Stimulated activated CD4-positive, alpha-beta T cell treated with anti-CD3 and anti-CD28 coated beads, Interleukin-1b, Interleukin-23, amount 100 ng/mL, for 24 hours (primary cell): ENCODE data around the gene C19orf33.

Source experiments
- DNase-seq, 4 experiments: peaks; one replicate each; pipeline ENCODE4 v3.0.0-alpha.2; 2020; ENCODE audit warnings: low read depth in 4 of 4, low spot score in 1 of 4

C19orf33 gene

DNA sequence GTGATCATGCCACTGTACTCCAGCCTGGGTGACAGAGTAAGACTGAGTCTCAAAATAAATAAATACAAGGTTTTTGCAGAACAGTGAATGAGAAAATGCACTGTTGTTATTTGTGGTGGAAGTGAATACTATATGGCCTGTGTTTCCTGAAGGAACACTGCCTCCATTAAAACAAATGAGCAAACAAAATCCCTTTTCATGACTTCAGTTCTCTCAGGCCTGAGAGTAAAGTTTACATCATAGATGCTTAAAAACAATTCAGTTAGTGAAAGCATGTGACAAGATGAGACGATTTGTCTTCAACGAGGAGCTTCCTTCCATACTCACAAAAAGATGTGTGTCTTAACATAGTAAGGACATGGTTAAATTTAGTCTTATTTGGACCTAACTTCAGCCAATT, 25.3 kb upstream of the C19orf33 start:
- no peak for DNase-seq

DNA sequence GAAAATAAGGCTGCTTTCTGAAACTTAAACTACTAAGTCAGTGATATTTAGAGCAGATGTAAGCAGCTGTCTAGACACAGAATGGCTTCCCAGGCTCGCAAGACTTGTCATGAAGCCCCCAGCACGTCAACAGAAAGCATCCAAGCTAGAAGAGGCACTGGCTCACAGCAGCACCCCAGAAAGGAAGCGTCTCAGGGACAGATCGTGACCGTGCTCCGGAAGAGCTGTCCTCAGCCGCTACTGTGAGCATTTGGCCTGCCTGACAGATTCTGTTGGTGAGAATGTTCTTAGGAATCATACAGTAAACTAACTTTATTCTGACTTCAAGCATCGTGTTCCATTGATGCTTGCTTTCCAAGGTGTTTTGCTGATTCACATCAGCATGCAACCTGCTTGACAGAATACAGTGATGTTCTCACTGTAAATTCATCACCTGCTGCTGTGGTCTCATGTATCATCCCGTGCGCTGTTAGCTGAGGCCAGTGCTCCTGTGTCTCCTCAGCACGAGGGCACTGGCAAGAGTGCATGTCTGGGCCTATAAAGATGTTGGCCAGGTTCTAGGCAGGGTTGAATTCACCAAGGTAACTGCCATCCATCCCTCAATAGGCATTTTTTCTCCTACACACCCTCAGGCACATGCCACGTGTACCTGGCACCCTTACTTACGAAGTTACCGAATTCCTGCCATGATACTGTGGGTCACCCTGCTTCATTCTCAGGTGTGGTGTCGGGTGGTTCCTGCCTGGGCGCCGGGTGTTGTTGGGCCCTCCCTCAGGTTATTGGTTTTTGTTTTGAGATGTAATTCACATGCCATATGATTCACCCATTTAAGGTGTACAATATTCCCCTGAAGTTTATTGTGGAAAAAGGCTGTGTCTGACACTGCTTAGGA, 23.8 kb upstream of the C19orf33 start:
- no peak for DNase-seq

DNA sequence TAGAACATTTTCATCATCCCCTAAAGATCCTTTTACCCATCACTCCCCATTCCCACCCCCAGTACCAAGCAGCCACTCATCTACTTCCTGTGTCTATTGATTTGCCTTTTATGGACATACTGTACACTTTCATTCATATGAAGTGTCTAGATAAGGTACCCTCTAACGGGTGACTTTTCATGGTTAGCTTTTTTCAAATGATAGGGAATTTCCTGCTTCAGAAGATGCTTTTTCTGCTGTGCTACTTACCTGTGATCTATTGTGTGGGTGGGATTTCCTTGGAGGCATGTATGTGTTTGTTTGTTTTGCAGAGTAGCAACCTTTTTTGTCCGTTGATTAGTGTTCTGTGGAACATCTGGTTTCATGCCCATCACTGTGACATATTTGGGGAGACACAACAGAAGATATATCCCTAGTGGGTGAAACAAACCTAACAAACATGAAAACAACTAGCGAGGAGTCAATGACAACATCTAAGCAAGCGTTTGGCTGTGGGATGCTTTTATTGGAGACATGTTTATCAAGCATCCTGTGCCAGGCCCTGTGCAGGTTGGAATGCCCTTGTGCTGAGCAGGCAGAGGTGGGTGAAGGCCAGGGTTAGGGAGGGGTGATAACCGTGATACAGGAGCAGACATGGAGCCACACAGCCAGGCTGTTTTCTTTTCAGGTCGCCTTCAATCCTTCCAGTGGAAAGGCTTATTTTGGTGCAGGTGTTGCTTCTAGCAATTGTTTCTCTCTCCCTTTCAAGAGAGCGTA, 22.1 kb upstream of the C19orf33 start:
- no peak for DNase-seq

DNA sequence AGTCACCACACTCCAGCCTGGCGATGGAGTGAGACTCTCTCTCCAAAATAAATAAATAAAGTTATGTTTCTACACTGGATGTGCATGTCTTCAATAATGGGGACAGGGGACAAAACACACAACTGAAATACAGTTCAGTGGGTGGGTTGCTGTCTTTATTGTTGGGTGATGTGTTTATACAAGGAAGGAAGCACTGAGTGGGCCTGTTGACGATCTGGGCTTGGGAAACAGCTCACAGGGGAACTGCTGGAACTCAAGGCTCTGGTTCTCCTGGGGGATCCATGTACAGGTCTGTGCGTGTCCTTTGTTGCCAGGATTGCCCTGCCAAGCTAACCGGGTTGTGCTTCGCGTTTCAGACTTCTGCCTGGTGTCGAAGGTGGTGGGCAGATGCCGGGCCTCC, 20.8 kb upstream of the C19orf33 start:
- DNase-seq, result no peak

DNA sequence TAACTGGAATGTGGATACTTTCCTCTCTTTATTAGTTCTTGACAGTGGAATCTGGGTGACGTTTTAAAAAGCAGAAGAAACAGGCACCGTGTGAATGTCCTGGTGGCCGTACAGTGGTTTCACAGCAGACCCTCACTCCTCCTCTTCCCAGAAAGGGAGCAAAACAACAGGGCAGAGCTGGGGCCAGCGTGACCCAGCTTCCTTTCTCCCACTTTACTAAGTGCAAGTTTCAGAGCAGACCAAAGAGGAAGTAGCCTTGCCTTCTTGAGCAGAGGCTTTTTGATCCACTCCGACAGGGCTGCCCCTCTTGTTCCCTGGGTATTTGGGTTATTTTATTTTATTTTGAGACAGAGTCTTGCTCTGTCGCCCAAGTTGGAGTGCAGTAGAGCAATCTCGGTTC, 19.6 kb upstream of the C19orf33 start:
- DNase-seq, result no peak

DNA sequence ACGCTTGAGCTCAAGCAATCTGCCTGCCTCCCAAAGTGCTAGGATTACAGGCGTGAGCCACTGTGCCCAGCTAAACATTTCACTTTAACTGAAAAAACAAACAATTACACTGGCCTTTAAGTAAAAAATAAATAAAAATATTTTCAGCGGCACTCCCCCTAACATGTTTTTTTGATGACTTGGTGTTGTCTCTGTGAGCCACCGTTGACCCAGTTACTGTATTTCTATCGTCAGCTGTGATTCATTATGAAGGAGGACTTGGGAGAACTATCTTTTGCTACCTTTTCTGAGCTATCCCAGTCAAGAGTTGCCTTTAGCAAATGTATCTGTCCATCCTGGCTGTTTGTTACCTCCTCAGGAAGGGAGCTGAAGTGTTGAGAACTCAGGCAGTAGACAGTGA, 18.5 kb upstream of the C19orf33 start:
- no peak for DNase-seq

DNA sequence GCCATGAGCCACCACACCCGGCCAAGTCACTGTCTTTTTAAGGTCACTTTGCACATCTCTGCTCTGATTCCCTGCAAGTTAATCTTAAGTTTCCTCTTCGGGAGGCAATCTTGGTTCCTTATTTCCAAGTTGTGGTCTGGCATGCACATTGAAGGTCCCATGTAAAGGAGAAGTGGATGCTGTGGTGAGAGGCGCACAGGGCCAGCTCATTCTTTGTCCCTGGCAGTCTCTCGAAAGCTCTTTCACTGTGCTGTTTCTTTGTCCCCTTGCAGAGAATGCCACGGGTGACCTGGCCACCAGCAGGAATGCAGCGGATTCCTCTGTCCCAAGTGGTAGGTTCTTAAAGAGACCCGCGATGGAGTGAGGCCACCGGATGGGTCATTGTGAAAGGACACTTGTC, 16.4 kb upstream of the C19orf33 start:
- DNase-seq, result no peak

DNA sequence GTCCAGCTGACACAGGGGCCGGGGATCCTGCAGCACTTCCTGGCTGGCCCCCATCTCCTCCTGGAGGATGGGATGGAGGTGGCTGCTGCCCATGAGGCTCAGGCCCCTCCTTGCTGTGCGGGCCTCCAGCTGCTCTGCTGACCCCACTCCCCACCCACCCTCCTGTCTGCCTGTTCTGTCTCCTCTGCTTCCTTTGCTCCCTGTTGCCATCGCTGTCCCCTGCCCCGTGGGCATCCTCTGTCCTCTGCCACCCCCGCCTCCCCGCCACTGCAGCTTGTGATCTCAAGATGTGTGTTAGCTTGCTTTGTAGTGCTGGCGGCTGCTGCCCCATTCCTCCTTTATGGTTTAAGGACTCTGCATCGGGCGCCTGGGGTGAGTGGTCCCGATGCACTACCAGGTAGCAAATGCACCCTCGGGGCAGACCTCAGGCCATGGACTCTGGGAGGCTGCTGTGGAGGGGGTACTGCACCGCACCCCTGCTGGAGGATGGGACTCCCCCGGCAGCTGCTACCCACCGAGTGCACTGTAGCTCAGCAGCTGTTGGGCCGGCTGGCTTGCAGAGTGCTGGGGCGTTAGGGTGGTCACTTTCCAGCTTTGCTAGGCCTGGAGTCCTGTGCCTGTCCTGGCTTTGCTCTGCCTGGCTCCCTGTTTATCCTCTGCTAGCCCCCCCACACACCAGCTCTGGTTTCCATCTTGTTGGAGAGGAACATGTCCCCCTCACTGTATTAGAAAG, 15.8 kb upstream of the C19orf33 start:
- no peak for DNase-seq

DNA sequence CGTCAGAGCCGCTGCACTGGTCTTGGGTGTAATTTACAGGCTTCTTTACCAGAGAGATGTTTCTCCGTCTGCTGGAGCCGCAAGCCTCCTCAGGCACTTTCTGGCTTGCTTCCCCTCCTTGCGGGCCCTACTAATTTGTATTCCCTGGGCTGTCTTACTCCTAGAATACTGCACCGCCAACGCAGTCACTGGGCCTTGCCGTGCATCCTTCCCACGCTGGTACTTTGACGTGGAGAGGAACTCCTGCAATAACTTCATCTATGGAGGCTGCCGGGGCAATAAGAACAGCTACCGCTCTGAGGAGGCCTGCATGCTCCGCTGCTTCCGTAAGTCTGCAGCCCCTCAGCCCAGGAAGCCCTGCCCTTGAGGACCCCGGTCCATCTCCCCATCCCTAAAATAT, 14.1 kb upstream of the C19orf33 start:
- no peak for DNase-seq

DNA sequence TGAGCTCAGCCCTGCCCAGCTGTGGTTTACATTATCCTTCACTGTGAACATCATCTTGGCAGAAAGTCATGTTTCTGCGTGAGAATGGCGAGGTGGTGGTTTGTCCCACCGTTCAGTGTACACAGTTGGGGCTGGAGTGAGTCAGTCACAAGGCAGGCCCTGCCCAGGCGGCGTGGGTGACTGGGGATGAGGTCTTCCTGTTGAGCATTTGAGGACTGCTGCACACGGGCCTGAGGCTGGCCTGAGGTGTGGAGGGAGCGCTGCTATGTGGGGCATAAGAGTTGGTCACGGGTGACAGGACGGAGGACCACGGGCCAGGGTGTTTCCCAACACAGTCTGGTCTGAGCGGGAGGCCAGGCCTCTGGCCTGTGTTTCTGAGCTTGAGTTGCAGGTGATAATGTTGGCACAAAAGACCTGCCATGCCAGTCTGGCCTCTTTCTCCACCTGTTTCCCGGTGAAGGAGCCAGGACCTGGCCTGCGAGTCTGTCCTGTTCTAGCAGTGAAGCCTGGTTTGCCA, 13.4 kb upstream of the C19orf33 start:
- no peak for DNase-seq

DNA sequence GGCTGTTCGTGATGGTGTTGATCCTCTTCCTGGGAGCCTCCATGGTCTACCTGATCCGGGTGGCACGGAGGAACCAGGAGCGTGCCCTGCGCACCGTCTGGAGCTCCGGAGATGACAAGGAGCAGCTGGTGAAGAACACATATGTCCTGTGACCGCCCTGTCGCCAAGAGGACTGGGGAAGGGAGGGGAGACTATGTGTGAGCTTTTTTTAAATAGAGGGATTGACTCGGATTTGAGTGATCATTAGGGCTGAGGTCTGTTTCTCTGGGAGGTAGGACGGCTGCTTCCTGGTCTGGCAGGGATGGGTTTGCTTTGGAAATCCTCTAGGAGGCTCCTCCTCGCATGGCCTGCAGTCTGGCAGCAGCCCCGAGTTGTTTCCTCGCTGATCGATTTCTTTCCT, 12.2 kb upstream of the C19orf33 start:
- DNase-seq, result no peak

DNA sequence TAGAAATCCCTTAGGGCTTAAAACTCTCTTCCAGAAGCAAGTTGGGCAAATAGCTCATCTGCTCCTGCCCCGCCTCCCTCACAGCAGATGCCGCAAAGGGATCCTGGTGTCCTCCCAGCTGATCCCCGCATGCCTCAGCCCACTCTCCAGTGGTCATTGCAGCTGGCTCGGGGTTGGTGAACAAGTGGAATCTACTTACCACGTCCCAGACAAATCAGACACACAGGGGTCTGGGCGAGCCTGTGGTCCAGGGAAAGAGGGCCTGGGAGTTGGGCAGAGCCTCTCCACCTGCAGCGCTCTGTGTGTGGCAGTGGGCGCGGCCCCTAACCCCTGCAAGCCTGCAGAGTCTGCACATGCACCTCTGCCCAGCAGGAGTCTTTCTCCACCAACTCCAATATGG, 10.8 kb upstream of the C19orf33 start:
- DNase-seq, result no peak

DNA sequence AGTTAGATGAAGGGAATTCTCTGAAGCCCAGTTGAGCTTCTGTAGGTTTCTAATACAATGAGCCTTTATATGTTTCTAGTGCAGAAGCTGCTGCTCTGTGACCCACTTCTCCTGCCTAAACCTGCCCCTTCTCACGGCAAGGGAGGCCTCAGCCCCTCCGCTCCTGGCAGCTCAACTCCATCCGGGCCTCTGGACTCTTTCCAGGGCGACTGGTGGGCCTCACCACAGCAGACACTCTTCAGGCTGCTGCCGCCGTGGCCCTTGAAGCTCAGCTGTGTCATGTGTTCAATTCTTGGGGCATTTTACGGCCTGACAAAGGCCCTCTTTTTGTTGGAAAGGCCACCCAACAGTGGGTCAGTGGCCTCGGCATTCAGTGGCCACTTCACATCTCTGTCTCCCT, 10.0 kb upstream of the C19orf33 start:
- no peak for DNase-seq

DNA sequence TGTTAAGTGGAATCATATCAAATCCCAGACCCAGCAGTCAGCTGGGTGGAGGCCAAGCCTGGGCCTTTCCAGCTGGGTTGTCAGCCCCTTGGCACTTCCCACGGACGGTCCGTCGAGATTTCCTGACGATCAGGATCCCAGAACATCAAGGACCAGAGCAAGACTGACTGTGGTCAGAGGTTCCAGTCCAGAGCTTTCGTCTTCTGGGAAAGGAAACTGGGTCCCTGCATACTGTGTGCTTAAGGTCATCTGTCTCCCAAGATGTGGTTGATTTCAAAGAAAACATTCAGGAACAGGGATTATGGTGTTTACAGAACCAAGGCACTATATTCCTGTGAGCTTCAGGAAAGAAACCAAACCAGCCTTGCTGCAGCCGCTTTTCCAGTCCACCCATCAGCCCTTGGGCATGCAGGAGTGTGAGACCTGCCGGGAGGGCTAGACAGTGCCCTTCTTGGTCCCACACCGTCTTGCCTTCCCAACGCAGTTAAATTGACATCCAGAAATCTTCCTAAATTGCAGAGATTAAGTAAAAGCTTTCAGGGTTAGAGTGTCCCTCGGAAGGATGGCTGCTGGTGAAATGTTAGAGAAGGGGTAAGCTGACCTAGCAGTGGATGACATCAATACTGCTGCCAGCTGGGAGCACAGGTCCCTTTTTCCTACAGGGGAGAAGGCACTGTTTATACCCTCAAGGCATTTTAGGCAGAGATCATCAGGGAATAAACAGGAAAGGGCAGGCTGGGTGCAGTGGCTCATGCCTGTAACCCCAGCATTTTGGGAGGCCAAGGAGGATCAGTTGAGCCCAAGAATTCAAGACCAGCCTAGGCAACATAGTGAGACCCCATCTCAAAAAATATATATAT, 5.0 kb upstream of the C19orf33 start:
- DNase-seq, result no peak

DNA sequence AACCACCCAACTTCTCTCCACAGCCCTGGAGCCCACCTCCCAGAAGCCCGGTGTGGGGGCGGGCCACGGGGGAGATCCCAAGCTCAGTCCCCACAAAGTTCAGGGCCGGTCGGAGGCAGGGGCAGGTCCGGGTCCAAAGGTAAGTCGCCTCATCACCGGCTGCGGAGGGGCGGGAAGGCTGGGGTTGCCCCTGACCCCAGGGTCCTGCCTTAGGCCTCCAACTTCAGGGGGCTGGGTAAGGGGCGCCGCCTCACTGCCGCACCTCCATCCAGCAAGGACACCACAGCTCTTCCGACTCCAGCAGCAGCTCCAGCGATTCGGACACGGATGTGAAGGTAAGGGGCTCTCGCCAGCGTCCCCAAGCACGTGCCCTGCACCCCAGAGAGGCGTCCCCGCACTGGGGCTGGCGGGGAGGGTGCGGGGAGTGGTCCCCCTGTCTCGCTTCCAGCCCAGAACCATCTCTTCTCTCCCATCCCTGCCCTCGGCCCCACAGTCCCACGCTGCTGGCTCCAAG, 358 bp downstream of the C19orf33 start:
- no peak for DNase-seq

DNA sequence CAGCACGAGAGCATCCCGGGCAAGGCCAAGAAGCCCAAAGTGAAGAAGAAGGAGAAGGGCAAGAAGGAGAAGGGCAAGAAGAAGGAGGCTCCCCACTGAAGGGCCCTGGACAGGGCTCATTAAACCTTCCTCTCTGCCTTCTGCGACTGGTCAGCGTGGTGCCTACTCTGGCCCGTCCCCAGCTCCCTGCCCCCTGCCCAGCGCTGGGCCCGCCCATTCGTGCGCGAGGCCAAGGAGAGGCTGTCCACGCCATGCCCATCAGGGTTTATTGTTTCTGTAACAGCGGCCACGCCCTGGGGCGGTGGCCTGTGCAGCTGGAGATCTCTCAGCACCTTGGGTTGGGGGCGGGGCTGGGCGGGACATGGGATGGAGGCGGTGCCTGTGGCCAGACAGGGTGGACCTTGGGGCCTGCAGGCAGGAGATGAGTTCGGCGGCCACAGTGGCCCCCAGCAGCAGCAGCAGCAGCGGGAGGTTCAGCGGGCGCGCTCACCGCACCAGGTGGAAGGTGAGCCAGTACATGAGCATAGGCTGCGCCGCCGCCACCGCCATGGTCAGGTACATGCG, 897 bp downstream of the C19orf33 start:
- no peak for DNase-seq

DNA sequence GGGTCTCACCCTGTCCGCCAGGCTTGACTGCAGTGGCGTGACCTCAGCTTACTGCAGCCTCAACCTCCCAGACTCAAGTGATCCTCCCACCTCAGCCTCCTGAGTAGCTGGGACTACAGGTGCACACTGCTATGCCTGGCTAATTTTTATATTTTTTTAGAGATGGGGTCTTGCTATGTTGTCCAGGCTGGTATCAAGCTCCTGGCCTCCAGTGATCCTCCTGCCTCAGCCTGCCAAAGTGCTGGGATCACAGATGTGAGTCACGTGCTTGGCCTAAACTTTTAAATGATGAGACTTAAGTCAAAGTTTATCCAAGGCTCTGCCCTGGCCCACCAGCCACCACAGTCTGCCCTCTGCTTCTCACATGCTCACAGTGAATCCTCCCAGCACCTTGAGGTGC, 2.2 kb downstream of the C19orf33 start:
- DNase-seq, result no peak

DNA sequence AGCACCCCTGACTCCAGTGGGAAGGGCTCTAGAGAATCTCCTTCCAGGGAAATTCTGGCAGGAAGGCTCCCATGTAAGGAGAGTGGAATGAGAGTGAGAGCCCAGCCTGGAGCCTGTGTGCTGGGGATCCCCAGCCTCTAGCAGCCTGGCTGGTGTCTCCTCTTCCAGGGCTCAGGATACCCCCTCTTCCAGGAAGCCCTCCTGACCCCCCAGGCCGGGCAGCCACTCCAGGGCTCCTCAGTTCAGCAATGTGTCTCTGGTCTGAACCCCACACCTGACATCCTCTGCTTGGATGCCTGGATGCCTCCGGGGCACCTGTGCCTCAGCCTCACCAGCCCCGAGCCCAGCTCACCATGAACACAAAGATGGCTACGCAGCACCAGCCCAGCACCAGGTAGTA, 3.0 kb downstream of the C19orf33 start:
- no peak for DNase-seq

DNA sequence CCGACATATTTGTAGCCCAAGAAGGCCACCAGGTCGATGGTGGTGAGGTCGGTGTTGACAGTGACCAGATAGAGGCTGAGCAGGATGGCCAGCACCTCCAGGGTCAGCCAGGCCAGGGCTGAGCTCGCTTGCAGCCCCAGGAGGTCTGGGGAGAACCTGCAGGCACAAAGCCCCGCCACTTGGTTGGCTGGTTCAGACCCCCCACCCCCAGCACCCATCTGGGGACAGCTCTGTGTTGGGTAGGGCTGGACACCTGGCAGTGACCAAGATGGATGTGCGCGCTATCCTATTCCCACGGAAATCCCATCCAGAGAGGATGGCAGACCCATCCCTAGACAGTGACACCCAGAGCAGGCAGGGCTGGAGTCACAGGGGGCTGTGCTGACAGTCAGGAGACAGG, 3.5 kb downstream of the C19orf33 start:
- DNase-seq, result no peak
